Epithelial cell of proximal tubule (primary cell): ENCODE measurements around the gene MSH4. TPM values are rescaled to one million over a fixed set of nuclear protein-coding genes. Genes with fewer than 3 reads are reported as not detected.
A peak's percentile ranks its signal among the peaks of the same experiment; 100 is the strongest.
"Not testable (repeated sequence)": the region's sequence is repeated elsewhere in the genome, so short reads cannot be mapped to it uniquely, and the experiment has no call there.

ENCODE experiments used
- DNase-seq: peaks from one replicate; pipeline ENCODE4 v3.0.0-alpha.2; 2011; ENCODE audit warnings: low read depth
- H3K4me3 ChIP-seq: 2 replicates; pipeline ENCODE4 v1.5.1; 2011; ENCODE audit warnings: low read depth, mild to moderate bottlenecking, low read length
- total RNA-seq: library from RNA; depleted of rRNA; stranded (reverse); fragments of >200 nt; gene quantifications from 2 replicates; pipeline ENCODE4 v1.2.3, GENCODE V29; 2015
- TF ChIP-seq, protein P1 (sequence below): conservative IDR thresholded peaks from 2 replicates; pipeline ENCODE4 v1.5.1; 2012; ENCODE audit warnings: low read depth, mild to moderate bottlenecking, low read length

Gene MSH4
- total RNA-seq, 1 donor from 2014 or later = 0.75 TPM

DNA sequence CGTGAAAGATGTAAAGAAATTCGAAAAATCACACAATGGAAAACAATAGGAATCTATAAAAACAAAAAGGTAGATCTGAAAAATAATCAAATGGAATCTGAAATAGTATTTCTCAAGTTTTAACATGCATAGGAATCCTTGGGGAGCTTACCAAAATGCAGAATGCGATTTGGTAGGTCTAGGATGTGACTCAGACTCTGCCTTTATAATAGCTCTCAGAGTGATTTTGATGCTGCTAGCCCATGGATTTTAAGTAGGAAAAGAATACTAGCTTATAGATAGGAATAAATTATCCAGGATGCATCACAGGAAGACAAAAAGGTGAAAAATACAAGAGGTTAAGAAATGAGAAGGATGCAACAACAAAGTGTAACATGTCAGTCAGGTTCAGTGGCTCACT, 24.7 kb upstream of the MSH4 start:
- no peak for DNase-seq
- no peak overlapping the region for H3K4me3 ChIP-seq
- TF ChIP-seq, protein P1, sequence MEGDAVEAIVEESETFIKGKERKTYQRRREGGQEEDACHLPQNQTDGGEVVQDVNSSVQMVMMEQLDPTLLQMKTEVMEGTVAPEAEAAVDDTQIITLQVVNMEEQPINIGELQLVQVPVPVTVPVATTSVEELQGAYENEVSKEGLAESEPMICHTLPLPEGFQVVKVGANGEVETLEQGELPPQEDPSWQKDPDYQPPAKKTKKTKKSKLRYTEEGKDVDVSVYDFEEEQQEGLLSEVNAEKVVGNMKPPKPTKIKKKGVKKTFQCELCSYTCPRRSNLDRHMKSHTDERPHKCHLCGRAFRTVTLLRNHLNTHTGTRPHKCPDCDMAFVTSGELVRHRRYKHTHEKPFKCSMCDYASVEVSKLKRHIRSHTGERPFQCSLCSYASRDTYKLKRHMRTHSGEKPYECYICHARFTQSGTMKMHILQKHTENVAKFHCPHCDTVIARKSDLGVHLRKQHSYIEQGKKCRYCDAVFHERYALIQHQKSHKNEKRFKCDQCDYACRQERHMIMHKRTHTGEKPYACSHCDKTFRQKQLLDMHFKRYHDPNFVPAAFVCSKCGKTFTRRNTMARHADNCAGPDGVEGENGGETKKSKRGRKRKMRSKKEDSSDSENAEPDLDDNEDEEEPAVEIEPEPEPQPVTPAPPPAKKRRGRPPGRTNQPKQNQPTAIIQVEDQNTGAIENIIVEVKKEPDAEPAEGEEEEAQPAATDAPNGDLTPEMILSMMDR = no peak

DNA sequence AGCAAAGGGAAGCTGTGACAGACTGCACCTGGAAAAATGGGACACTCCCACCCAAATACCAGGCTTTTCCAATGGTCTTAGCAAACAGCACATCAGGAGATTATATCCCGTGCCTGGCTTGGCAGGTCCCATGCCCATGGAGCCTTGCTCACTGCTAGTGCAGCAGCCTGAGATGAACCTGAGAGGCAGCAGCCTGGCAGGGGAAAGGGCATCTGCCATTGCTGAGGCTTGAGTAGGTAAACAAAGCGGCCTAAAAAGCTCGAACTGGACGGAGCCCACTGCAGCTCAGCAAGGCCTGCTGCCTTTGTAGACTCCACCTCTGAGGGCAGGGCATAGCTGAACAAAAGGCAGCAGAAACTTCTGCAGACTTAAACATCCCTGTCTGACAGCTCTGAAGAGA, 18.9 kb upstream of the MSH4 start:
- not testable (repeated sequence) for DNase-seq, H3K4me3 ChIP-seq

DNA sequence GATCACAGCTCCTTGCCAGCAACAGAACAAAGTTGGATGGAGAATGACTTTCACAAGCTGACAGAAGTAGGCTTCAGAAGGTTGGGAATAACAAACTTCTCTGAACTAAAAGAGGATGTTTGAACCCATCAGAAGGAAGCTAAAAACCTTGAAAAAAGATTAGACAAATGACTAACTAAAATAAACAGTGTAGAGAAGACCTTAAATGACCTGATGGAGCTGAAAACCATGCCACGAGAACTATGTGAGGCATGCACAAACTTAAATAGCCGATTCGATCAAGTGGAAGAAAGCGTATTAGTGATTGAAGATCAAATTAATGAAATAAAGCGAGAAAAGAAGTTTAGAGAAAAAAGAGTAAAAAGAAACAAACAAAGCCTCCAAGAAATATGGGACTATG, 18.0 kb upstream of the MSH4 start:
- not testable (repeated sequence) for DNase-seq, H3K4me3 ChIP-seq

DNA sequence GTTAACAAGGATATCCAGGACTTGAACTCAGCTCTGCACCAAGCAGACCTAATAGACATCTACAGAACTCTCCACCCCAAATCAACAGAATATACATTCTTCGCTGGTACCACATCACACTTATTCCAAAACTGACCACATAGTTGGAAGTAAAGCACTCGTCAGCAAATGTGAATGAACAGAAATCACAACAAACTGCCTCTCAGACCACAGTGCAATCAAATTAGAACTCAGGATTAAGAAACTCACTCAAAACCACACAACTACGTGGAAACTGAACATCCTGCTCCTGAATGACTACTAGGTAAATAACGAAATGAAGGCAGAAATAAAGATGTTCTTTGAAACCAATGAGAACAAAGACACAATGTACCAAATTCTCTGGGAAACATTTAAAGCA, 16.5 kb upstream of the MSH4 start:
- not testable (repeated sequence) for DNase-seq, H3K4me3 ChIP-seq

DNA sequence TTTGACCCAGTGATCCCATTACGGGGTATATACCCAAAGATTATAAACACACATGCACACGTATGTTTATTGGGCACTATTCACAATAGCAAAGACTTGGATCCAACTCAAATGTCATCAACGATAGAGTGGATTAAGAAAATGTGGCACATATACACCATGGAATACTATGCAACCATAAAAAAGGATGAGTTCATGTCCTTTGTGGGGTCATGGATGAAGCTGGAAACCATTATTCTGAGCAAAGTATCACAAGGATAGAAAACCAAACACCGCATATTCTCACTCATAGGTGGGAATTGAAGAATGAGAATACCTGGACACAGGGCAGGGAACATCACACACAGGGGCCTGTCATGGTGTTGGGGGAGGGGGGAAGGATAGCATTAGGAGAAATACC, 12.8 kb upstream of the MSH4 start:
- DNase-seq, H3K4me3 ChIP-seq: not testable (repeated sequence)

DNA sequence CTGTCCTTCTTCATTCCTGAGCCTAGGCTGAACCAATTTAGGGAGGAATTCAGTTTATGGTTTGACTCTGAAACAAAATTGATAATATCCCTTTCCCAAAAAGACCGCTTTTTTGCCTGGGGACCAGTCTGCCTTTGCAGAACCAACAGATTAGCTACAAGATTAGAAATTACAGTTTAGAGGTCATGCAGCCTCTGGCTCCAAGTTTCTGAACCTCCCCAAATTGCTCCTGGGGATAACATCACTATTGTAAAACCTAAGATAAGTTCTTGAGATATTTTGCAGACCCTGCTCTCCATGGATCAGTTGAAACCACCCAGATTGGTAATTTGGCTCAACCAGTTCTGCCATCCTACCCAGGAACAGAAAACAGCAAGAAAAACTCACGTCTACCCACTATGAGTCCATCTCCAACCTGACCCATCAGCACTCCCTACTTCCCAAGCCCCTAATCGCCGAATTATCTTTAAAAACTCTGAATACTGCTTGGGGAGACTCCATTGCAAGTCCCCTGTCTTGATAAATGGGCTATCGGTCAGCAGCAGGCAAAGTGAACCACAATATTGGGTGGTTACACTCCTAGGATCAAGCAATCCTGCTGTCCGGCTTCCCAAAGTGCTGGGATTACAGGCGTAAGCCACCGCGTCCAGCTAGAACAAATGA, 11.2 kb upstream of the MSH4 start:
- TF ChIP-seq, protein P1 = no peak
- peak overlapping the region; percentile 78 for H3K4me3 ChIP-seq
- DNase-seq = no peak

DNA sequence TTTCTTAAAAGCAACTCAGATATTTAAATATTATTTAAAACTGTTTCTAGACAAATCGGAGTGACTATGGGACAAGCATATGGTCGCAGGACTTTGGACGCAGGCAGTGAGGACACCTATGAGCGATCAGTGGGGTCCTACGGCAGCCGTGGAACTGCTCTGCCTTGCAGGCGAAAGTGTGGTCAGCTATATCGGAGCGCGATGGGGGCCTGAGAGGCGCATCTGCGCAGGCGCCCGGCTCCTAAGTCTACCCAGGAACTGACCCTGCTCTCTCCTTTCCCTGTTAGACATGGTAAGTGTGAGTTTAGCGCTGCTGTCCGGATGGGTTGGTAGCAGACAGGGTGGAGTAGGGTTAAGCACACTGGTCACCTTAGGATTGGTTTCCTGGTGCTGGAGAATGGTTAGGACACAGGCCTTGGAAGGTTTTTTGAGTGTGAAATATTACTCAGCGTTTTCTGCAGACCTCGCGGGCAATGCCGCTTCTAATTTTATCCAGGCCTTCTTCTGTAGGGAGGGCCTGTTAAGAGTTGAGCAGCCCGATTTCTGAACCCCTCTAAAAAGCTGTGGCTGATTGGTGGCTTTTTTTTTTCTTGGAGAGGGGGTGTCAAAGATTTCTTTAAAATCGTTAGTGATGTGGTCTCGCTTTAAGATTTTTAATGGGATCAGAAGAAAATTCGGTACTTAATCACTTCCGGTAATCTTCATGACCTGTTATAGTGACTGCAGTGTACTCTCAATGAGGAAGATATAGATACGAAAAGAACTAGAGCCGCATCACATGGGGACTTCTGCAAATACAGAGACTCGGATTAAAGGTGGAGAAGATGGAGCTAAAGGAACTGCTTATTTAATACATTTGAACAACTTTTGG, 10.5 kb upstream of the MSH4 start, which contains the start of gene RABGGTB:
Gene RABGGTB (plus strand): TSS at position 274 of the 871 bp plus-strand sequence. CDS start 16 bp downstream, at position 290.
- H3K4me3 ChIP-seq = peak within 1 kb of the TSS; percentile 78
- peak; percentile 79 for DNase-seq
- TF ChIP-seq, protein P1 = no peak

DNA sequence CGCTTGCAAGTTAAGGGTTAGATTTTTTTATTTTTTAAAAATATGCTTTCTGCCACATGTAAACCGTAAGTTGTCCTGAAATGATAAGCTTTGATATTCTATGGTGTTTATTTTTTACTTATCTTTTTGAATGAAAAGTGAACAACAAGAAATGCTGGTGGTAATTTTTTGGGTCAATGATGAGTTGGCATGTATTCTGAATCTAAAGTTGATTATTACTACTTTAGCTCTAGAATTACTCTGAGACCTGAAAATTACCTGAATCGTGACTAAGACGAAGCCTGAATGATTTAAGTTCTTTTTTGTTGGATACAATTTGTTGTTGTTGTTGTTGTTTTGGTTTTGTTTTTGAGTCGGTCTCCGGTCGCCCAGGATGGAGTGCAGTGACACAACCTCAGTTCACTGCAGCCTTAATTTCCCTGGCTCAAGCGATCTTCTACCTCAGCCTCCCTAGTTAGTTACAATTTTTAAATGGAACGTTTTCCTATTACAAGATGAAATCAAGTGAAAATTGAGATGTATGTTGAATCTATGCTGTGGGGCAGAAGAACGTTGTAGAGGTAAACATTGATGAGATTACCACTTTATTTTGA, 9.7 kb upstream of the MSH4 start:
- peak overlapping the region; percentile 78 for H3K4me3 ChIP-seq
- TF ChIP-seq, protein P1 = no peak
- DNase-seq = no peak

DNA sequence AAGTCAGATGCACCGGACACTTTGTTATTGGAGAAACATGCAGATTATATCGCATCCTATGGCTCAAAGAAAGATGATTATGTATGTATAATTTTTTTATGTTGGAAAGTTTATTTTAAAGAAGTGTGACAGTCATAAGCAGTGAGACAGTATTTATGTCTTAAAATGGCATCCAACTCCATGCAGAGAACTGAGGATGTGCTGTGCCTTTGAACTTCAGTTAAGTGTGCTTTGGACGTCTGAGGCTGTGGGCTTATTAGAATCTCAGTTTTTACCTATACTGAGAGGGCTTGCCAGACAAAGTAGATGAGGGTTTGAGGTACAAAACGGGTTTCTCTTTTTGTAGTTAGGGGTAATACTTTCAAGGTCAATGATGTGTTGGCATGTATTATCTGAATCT, 9.2 kb upstream of the MSH4 start:
- peak overlapping the region; percentile 78 for H3K4me3 ChIP-seq
- DNase-seq = no peak
- TF ChIP-seq, protein P1 = no peak
